Measurements from ENCODE around the gene IRX2.

The IRX2 gene

DNA sequence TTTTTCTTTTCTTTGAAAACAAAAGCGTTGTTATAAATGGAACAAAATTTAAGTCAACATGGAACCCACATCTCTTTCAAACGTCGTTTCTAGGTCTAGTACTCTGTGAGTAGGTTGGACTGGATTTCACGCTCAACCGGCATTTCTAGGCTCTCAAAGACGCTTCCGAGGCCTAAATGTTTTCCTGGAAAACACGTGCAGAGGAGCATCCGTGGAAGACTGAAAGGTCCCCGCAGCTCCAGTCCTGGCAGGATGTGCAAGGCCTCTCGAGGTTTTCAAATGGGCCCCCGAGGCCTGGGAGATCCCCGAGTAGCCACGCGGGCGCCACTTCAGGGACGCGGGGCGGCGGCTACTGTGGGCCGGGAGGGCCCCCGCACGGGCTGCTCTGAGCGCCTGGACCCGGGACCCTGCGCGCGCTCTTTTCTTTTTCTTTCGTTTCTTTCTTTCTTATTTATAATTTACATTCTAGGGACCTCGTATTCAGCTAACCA, 4.2 kb upstream of the IRX2 start:
- DNase-seq (ENCODE audit: low read depth), result no peak

DNA sequence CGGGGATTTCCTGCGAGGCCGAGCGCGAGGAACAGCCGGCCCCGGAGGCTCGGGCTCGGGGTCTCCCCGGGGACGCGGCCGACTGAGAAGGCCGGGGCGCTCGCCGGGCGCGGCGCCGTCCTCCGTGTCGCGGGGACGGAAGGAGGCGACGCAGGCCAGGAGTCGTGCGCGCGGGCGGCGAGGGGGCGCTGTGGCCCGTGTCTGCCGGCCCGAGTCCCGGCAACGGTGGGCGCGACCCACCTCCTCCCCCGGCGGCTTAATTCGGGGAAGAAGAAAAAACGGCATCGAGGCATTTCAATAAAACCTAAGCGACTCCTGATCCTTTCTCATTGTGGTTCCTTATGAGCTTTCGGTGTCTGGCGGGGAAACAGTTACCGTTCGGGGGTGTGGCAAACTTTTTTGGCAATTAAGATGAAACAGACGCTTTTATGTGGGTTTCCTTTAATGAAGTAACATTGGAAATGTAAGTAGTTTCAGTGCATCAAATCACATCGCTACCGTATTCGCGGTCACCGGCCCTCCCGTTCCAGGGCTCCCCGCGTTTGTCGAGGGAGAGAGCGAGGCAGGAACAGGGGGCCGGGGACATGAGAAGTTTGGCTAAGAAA, 3.7 kb upstream of the IRX2 start:
- no peak for DNase-seq (ENCODE audit: low read depth)

DNA sequence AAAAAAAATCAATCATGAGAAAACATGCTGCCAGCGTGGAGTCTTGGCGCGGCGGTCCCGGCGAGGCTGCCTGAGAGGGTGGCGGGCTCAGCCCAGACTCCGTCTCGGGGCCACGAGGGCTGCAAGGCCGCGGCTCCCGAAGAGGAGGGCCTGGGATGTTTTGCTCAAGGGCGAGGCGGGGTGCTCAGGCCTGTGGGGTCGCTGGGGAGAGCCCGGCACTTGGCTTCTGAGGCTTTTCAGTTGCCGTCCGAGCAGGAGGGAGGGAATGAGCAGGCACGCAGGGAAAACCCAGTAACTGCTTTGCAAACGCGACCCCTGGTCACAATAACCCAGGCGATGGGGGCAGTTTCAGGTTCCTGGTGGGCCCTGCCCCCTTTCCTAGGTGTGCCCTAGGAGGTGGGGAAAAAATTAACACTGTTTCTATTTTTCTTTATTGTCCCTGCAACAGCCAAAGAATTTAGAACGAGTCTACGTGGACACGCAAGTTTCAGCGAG, 3.2 kb upstream of the IRX2 start:
- no peak for DNase-seq (ENCODE audit: low read depth)

DNA sequence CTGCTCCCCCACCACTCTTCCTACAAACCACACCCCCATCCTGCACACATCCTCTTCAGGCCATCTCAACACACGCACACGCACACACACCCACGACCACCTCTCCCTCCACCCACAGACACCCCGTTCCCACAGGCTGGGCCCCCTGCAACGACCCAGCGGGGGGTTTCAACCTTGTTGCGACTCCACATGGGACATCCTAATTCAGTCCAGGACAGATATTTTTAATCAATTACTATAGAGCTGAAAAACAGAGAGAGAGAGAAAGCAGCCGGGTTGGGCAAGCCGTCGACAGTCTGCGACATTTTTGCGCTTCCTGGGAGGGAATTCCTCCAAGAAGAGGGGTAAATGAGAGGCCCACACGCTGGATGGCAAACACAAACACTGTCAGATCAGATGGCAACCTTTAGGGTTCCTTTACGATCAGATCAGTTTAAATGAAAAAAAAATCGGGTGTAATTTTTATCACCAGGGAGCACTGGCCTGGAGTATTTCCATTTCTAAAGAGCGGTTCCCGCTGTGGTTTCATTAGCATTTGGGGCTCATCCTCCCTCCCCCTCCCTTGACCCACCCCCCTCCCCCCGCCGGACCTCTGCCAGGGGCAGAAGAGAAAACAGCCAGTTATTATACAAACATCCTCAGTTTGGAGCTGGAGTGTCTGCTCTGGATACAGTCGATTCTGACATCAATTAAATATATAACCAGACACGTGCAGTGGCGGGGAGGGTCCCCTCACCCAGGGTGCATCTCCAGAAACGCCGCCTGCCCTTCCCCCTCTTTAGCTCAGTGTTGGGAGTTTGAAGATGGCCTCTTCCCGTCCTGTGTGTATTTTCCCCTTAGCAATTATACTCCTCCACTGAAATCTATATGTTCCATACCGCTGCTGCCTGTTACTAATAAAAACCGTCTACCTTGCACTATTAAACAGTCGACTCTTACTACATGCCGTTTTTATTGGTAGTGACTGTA, 2.3 kb upstream of the IRX2 start:
- DNase-seq (ENCODE audit: low read depth), result no peak

DNA sequence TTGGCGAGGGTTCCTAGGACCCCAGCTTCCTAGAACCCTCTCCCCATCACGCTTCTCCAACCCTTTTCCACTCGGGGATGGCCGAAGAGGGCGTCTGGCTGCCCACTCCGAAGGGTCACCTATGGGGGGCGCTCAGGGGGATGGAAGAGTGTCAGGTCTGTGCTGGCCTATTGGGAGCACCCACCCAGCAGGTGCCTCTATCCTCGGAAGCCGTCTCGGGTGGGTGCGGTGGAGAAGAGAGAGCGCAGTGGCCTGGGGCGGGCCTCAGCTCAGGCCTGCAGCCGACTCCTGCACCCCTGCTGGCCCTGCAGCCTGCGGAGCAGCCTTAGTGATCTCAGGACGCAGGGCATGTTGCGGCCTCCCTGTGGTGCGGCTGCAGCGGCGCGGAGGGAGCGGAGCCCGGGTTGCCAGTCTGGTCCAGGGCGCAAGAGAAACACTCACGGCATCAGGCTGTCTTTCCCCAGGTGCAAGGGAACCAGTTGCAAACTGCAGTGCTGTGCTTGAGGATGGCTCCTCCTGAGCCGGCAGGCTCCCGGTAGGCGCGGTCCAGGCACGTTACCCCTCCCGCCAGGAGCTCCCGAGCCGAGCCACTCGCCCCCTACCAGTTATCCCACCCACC, 1.5 kb upstream of the IRX2 start:
- DNase-seq (ENCODE audit: low read depth), result no peak

GRCh38 chr5:2752059-2752820, 763 bp upstream of the IRX2 start:
- DNase-seq (ENCODE audit: low read depth), result no peak

- no peak for DNase-seq (ENCODE audit: low read depth)
Measured at GRCh38 chr5:2750758-2751464, 566 bp downstream of the IRX2 start.

GRCh38 chr5:2750026-2750757, 1.3 kb downstream of the IRX2 start:
- DNase-seq (ENCODE audit: low read depth), result no peak

DNA sequence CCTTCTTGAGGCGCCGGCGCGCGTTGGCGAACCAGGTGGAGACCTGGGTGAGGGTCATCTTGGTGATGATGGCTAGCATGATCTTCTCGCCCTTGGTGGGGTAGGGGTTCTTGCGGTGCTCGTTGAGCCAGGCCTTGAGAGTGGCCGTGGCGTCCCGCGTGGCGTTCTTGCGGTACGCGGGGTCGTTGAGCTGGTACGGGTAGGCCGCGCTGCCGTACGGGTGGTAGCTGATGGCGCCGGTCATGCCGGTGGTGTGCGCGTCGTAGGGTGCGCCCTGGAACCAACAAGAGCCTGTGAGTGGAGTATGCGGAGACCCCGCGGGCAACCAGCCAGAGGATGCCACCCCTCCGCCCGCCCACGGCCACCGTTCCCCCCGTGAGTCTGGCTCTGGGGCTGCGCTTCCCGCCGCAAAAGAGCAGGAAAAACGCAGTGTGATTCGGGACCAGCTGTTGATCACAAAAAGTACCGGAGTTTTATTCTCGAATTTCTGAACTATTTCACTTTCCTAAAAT, 1.9 kb downstream of the IRX2 start:
- DNase-seq (ENCODE audit: low read depth), result no peak

DNA sequence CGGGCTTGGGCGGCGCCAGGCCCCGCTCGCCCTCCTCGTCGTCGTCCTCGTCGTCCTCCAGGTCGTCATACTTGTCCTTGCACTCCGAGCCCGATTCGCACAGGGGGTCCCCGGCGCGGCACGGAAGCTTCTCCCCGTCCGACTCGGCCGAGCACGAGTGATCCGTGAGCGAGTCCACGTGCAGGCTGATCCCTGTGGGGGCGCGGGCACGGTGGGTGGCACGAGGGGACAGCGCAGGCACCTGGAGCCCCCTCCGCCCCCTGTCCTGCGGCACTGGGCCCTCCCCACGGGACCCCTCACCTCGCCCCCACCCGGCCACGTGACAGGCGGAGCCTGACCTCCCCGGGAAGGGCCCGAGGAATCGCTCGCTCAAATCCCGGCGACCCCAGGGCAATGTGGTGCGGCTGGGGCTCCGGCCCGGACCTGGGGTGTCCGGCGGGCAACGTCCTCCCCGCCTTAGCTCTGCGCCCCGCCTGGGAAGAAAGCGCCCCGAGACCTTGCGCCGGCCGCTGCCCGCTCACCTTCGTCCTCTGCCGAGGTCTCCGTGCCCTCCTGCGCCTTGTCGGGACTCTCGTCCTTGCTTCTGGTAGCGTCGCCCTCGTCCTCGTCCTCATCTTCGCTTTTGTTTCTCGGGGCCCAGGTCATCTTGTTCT, 2.5 kb downstream of the IRX2 start:
- DNase-seq (ENCODE audit: low read depth), result no peak

- DNase-seq (ENCODE audit: low read depth), result no peak
Measured at GRCh38 chr5:2748179-2748860, 3.2 kb downstream of the IRX2 start.

- no peak for DNase-seq (ENCODE audit: low read depth)
Measured at GRCh38 chr5:2747363-2748162, 3.9 kb downstream of the IRX2 start.

- DNase-seq (ENCODE audit: low read depth), result no peak
Measured at GRCh38 chr5:2746561-2747032, 4.9 kb downstream of the IRX2 start.

DNA sequence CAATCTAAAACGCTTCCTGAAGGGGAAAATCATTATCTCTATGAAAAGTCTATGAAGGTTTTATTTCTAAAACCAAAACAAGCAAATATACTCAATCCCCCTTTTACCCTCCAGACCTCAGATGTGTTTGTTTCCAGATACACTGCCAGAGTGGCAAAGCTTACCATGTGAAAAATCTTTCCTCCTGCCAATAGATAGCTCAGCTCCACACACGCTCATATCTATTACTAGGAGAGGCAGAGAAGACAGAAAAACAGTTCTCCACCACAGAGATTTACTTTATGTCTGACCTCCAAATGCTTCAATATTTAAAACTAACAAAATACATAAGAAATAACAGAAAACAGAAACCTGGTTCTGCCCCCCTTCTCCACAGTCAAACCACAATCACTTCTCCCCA, 7.0 kb downstream of the IRX2 start:
- no peak for DNase-seq (ENCODE audit: low read depth)

DNA sequence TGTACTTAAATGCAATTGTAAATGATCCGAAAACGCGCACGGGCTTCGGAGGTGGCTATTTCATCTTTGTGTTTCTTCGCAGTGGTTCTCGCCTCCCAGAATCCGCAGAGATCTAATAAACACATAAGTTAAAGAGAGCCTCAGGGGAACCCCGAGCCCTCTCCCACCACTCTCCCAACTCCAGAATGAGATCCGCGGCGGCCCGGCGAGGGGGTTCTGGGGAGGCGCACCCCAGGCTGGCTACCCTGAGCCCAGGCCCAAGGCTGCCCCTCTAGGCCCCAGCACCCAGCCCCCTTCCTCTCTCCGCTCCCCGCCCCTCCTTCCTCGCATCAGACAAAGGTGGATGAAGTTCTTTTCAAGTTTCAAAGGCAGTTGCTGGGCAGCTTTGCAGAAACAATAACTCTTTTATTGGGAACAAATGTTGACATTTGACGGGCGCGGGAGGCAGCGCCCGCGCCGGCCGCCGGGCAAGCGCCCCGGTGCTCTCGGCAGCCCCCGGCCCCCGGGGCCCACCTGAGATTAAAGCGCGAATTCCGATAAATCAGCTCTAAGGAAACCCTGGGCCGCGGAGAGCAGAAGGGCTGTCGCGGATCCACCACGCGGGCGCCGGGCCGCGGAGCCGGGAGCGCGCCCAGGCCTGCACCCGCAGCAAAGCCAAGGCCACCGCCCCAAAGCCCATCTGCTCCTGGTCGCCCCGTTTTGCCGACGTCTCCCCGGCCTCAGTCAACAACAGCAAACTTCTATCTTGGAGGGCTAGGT, 8.4 kb downstream of the IRX2 start:
- no peak for DNase-seq (ENCODE audit: low read depth)

DNA sequence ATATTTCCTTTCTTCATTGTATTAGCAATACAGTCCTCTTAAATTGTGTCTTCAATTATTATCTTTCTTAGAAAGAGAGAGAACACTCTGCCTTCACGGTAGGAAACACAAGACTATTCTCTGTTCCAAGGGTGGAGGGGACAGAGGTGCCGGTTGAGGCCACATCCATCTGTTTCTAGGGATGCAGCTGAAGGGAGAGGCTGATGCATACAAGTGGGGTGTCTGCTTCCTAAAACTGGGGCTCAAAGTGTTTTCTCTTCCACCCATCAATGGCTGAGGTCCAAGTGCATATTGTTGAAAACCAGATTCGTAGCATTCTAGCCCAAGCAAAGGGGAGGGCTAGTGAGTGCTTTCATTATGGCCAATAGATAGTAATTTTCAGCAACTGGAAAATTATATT, 9.5 kb downstream of the IRX2 start:
- no peak for DNase-seq (ENCODE audit: low read depth)

DNA sequence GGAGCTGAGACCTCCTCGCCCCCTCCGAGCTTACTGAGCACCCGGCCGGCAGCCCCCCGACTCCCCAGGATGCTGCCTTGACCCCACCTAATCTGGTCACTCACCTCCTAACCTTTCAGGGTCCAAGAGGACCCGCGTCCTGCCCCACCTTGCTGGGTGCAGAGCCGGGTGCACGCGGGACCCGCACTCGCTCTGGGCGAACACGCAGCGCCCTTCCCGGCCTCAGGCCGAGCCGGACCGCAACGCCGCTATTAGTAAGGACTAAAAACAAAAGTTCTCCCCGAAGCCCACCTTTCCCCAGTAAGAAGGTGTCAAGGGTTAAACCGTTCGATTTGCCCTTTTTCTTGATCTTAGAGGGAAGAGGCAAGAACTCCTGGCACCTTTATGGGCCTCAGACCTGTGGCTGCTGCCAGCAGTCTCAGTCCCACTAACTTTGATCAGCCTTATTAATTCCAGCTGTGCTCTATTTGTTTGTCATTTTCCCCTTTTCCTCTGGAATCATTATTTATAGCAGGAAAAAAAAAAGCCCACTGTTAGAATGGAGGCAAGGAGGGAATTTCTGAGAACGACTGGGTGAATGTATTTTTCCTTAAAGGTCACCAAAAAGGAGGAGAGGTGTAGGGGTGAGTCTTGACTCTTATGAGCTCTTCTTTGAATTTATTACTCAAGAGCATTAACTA, 10.5 kb downstream of the IRX2 start:
- no peak for DNase-seq (ENCODE audit: low read depth)

All from stimulated activated CD8-positive, alpha-beta memory T cell treated with anti-CD3 and anti-CD28 coated beads, Interleukin-12 subunit alpha, Interleukin-12 subunit beta, amount 100 ng/mL, for 1 hour (primary cell).